Suprapubic skin (tissue), 4 donors: Measurements from ENCODE around the gene TBC1D22A. TPM values are rescaled to one million over a fixed set of nuclear protein-coding genes. Genes with fewer than 3 reads are reported as not detected.

ENCODE experiments used
- DNase-seq, 2 donors: peaks; one replicate each; pipeline ENCODE4 v3.0.0-alpha.2; 2019; ENCODE audit warnings: low spot score in 2 of 2
- H3K27ac ChIP-seq: fragments of 200-600 bp; sonication (generic); one replicate; pipeline ENCODE4 v1.5.1; 2019
- H3K27me3 ChIP-seq: fragments of 200-600 bp; sonication (generic); one replicate; pipeline ENCODE4 v1.5.1; 2019
- H3K36me3 ChIP-seq: fragments of 200-600 bp; sonication (generic); one replicate; pipeline ENCODE4 v1.5.1; 2019
- H3K4me1 ChIP-seq: fragments of 200-600 bp; sonication (generic); one replicate; pipeline ENCODE4 v1.5.1; 2019
- H3K4me3 ChIP-seq: fragments of 200-600 bp; sonication (generic); one replicate; pipeline ENCODE4 v1.5.1; 2019; ENCODE audit warnings: mild to moderate bottlenecking
- H3K9me3 ChIP-seq: fragments of 200-600 bp; sonication (generic); one replicate; pipeline ENCODE4 v1.5.1; 2019
- EP300 ChIP-seq: sonication (generic); formaldehyde crosslinking; IDR thresholded peaks from one replicate; pipeline ENCODE4 v1.6.1; 2017; ENCODE audit warnings: antibody characterized with exemption
- POLR2A ChIP-seq, 2 donors: fragments of 450-650 bp; IDR thresholded peaks; one replicate each; pipeline ENCODE4 v1.6.1; 2017; ENCODE audit warnings: antibody characterized with exemption in 2 of 2, mild to moderate bottlenecking in 2 of 2, moderate library complexity in 2 of 2
- POLR2AphosphoS5 ChIP-seq, 3 donors: sonication (generic); formaldehyde crosslinking; IDR thresholded peaks; one replicate each; pipeline ENCODE4 v1.6.1; 2017; ENCODE audit warnings: antibody characterized with exemption in 3 of 3
- WGBS: methylation state at CpG from one replicate; pipeline ENCODE4 v1.1.5; 2018; 5-methylcytosine and 5-hydroxymethylcytosine counted together
- total RNA-seq, 4 donors: library from RNA; depleted of rRNA; stranded (reverse); fragments of >200 nt; gene quantifications; one replicate each; pipeline ENCODE4 v1.1.0, GENCODE V29; 2016
- TF ChIP-seq, protein P1 (sequence below), 2 donors: fragments of 200-600 bp in 1 of 2; fragments of 450-650 bp in 1 of 2; sonication (generic) in 1 of 2; IDR thresholded peaks; one replicate each; pipeline ENCODE4 v1.5.1; 2016 to 2019; ENCODE audit warnings: antibody characterized with exemption in 2 of 2, mild to moderate bottlenecking in 1 of 2, moderate library complexity in 1 of 2

The TBC1D22A gene
- total RNA-seq, 4 donors from 2014 or later: 24.8 to 43.2 (median 35.4) TPM

DNA sequence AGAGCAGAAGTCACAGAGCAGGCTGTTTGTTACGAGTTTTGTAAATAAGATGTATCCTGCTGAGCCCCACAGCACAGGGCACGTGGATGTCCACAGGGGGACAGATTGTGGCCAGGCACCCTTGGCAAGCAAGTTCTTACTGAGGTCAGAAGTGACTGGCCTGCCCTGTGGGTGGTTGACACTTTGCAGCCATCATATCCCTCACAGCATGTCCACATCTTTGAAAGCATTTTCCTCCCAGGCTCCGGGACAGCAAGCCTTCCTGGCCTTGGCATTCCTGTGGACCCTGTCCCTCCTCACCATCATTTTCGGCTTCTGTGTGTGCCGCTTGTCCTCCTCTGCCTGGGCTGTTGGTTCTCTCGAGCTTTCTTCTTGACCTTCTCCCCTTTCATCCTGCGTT, 189.5 kb downstream of the TBC1D22A start:
- peaks cover 8% of the 10 kb centered on the region for H3K36me3 ChIP-seq
- peak; percentile 17 to 31 for DNase-seq
- no peak for TF ChIP-seq POLR2AphosphoS5 (IDR thresholded peaks at IDR 0.05)
- TF ChIP-seq EP300: no peak
- H3K27ac ChIP-seq: no peak overlapping the region
- over 99% methylated on average over 7 of the region's 7 CpGs for WGBS
- no peaks in the 10 kb centered on the region for H3K4me1 ChIP-seq
- H3K9me3 ChIP-seq: no peaks in the 10 kb centered on the region
- no peak overlapping the region for H3K4me3 ChIP-seq
- H3K27me3 ChIP-seq: no peaks in the 10 kb centered on the region

DNA sequence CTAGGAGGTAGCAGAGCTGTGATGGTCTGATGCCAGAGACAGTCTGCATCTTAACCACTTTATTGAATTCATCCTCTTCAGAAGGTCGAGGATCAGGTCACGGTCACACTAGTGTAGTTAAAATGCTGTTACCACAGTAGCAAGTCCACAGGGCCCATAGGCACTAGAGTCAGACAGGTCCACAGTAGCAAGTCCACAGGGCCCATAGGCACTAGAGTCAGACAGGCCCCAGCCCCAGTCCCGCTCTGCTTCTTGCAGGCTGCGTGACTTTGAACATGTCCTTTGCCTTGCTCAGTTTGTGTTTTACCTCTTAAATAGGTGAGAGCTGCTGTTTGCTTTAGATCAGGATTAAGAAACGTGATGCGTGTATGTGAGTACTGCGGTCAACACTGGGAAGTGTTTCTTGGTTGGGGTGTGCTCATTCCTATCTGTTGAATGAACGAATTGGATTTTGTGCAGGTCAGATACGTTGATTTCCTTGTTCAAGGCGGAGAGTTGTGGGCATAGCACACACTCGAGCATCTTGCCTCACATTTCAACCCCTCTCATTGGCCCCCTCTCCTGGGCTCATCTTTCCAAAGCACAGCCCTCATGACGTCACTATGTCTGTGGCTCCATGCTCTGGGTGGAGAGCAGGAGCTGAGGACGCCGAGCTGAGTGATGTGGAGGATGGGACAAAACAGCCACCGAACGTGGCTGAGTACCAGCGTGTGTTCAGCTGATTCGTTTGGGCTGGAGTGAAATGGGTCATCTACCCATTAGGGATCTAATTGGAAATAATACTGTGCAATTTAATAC, 191.7 kb downstream of the TBC1D22A start:
- Histone ChIP-seq H3K36me3 (peaks cover 10% of the 10 kb centered on the region), H3K27ac (no peak overlapping the region), H3K4me3 (no peak overlapping the region), H3K9me3 (no peaks in the 10 kb centered on the region), H3K4me1 (no peaks in the 10 kb centered on the region), H3K27me3 (no peaks in the 10 kb centered on the region)
- no peak for TF ChIP-seq EP300
- TF ChIP-seq POLR2A (IDR thresholded peaks at IDR 0.05): no peak
- TF ChIP-seq POLR2AphosphoS5 (IDR thresholded peaks at IDR 0.05): no peak
- TF ChIP-seq, protein P1, sequence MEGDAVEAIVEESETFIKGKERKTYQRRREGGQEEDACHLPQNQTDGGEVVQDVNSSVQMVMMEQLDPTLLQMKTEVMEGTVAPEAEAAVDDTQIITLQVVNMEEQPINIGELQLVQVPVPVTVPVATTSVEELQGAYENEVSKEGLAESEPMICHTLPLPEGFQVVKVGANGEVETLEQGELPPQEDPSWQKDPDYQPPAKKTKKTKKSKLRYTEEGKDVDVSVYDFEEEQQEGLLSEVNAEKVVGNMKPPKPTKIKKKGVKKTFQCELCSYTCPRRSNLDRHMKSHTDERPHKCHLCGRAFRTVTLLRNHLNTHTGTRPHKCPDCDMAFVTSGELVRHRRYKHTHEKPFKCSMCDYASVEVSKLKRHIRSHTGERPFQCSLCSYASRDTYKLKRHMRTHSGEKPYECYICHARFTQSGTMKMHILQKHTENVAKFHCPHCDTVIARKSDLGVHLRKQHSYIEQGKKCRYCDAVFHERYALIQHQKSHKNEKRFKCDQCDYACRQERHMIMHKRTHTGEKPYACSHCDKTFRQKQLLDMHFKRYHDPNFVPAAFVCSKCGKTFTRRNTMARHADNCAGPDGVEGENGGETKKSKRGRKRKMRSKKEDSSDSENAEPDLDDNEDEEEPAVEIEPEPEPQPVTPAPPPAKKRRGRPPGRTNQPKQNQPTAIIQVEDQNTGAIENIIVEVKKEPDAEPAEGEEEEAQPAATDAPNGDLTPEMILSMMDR (IDR thresholded peaks at IDR 0.05): no peak
- peak; percentile 26 to 49 for DNase-seq
- 94% methylated on average over 18 of the region's 18 CpGs for WGBS

DNA sequence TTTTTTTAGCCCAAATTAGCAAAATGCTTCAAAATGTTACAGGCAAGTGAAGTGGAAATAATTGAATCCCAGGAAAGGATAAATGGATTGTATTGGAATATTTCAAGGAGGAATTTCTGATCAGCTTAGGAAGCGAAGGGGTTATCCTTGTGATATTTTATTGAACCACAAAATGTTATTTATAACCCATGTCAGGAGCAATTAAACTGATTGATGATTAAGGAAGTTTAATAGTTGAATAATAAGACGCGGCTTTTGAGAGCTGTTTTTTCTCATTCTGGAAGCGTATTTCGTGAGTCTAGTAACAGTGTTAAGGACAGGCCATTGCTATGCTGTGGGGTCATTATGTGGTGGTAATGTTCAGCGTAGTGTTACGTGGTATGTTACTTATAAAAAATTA, 192.3 kb downstream of the TBC1D22A start:
- TF ChIP-seq POLR2AphosphoS5 (IDR thresholded peaks at IDR 0.05): no peak
- no peak for TF ChIP-seq POLR2A (IDR thresholded peaks at IDR 0.05)
- no peak for TF ChIP-seq EP300
- TF ChIP-seq, protein P1 (IDR thresholded peaks at IDR 0.05): no peak
- 96% methylated on average over 7 of the region's 7 CpGs for WGBS
- Histone ChIP-seq H3K4me3 (no peak overlapping the region), H3K4me1 (no peaks in the 10 kb centered on the region), H3K9me3 (no peaks in the 10 kb centered on the region), H3K36me3 (peaks cover 8% of the 10 kb centered on the region), H3K27ac (no peak overlapping the region), H3K27me3 (no peaks in the 10 kb centered on the region)
- DNase-seq: no peak

DNA sequence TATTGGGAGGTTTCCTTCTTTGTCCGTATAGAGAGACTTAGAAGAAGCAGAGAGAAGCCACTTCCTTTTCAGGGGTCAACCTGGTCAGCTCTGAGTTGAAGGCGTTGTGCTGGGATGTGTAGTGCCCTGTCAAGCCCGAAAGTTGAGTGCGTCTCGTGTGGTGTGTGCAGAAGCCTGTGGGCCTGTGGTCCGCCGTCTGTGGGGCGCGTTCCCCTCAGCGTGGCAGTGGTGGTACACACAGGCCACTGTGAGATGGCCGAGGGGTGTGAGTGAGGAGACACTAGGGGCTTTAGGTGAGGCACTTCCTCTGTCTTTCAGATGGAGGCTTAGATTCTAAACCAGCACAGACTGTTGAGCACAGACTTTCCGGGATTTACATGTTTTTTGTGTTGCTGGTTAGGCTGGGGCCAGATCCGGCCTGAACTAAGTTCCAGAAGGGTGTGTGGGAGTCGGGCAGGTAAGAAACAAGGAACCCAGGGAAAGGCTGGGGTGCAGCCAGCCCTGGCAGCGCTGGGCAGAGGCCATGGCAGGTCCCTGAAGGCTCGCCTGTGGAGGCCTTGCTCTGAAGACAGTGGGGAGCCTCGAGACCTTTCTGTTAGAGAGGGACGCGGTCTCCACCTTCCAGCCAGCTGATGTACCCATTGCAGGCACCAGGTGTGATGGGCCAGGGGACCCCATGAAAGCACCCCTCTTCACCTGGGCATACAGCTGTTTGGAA, 194.2 kb downstream of the TBC1D22A start:
- H3K27ac ChIP-seq: no peak overlapping the region
- H3K9me3 ChIP-seq: no peaks in the 10 kb centered on the region
- H3K4me3 ChIP-seq: no peak overlapping the region
- TF ChIP-seq, protein P1 (IDR thresholded peaks at IDR 0.05): no peak
- TF ChIP-seq POLR2AphosphoS5 (IDR thresholded peaks at IDR 0.05): no peak
- TF ChIP-seq POLR2A (IDR thresholded peaks at IDR 0.05): no peak
- TF ChIP-seq EP300: no peak
- peaks cover 8% of the 10 kb centered on the region for H3K36me3 ChIP-seq
- no peaks in the 10 kb centered on the region for H3K27me3 ChIP-seq
- DNase-seq: peak; percentile 37 to 74
- WGBS: 95% methylated on average over 18 of the region's 19 CpGs
- no peaks in the 10 kb centered on the region for H3K4me1 ChIP-seq

DNA sequence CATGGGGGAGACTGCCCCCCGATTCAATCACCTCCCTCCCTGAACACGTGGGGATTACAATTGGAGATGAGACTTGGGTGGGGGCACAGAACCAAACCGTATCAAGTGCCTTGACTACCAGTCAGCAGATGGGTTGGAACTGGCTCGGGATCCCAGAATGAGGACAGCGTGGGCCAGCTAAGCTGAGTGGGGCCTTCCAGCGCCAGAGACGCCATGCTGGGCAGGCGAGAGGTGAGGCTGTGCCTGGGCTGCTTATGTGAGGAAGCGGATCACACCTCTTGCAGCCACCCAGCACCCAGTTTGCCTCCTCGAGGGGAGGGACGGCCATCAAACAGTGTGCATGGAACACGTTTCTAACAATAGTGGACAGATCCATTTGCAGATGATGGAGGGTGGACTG, 195.1 kb downstream of the TBC1D22A start:
- peak; percentile 50 to 55 for DNase-seq
- no peaks in the 10 kb centered on the region for H3K27me3 ChIP-seq
- no peak overlapping the region for H3K4me3 ChIP-seq
- TF ChIP-seq POLR2AphosphoS5 (IDR thresholded peaks at IDR 0.05) (no peak), EP300 (no peak), POLR2A (IDR thresholded peaks at IDR 0.05) (no peak)
- TF ChIP-seq, protein P1 (IDR thresholded peaks at IDR 0.05): no peak
- no peak overlapping the region for H3K27ac ChIP-seq
- peaks cover 8% of the 10 kb centered on the region for H3K36me3 ChIP-seq
- no peaks in the 10 kb centered on the region for H3K9me3 ChIP-seq
- H3K4me1 ChIP-seq: no peaks in the 10 kb centered on the region
- WGBS: 91% methylated on average over 12 of the region's 12 CpGs
